GM11168 (cell line): ENCODE data around the gene REV1.

ENCODE experiments used
- in situ Hi-C: fragments of 300-500 bp; cut with MboI; formaldehyde crosslinking; loops from one replicate; pipeline ENCODE4 v1.12.0; 2022; ENCODE audit warnings: low sequenced_read_pairs; ENCODE audit not compliant: unreplicated experiment

REV1 gene

DNA sequence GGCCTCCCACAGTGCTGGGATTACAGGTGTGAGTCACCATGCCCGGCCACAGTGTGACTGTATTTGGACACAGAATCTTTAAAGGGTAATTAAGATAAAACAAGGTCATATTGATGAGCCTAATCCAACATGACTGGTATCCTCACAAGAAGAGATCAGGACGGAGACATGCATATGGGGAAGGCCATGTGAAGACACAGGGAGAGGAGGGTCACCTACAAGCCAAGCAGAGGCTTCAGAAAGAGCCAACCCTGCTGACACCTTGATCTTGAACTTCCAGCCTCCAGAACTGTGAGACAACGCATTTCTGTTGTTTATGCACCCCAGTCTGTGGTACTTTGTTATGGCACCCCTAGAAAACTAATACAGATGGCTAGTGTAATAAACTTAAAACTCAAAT, 72.4 kb downstream of the REV1 start:
- in situ Hi-C loops, result no loop called here

DNA sequence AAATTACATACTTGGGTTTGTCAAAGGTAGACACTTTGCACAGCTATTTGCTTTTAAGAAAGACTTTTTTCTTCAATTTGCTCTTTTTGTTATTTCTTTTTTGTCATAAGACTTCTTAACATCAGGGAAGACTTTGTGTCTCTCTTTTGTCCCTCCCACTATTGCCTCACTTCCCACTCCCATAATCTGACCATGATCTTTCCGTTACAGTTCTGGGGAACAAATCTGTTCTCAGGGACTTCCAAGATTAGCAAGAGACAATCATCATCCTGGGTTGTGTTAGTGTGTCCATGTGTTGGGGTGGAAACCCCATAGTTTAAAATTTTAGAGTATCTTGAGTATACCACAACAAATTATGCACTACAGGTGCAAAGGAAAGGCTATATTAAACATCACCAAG, 75.3 kb downstream of the REV1 start:
- in situ Hi-C loops, result no loop called here

DNA sequence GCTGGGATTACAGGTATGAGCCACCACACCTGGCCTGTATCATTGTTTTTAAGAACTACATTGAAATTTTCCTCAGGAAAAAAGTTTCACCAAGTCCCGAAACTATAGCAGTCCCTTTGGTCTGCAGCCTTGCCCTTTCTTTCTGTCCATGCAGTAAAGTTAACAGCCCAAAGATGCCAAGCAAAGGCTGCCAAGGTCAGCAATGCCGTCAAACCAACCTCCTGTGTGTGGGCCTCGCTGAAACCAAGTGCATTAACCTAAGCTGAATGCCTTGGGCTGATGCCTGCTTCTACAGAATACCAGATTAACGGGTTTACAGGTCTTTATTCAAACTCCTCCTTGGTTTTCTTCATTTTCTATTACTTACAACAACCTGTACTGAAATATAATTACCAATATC, 79.5 kb downstream of the REV1 start:
- in situ Hi-C loops, result no loop called here

DNA sequence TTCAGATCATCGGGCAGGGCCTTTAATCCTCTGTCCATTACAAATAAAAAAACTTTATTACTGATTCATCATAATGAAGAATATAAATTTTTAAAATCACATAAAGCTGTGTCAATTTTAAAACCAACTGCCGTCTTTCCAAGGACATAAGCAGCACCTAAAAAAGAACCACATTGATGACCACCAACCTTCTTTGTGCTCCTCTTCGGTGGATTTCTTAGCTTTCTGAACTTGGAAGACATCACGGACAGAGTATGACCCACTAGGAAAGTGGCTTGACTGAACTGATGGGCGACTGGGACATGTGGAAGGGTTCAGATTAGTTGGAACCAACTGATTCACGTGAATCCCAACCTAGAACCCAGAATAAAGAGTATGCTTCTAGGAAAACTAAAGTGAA, 83.7 kb downstream of the REV1 start:
- in situ Hi-C loops, result no loop called here

DNA sequence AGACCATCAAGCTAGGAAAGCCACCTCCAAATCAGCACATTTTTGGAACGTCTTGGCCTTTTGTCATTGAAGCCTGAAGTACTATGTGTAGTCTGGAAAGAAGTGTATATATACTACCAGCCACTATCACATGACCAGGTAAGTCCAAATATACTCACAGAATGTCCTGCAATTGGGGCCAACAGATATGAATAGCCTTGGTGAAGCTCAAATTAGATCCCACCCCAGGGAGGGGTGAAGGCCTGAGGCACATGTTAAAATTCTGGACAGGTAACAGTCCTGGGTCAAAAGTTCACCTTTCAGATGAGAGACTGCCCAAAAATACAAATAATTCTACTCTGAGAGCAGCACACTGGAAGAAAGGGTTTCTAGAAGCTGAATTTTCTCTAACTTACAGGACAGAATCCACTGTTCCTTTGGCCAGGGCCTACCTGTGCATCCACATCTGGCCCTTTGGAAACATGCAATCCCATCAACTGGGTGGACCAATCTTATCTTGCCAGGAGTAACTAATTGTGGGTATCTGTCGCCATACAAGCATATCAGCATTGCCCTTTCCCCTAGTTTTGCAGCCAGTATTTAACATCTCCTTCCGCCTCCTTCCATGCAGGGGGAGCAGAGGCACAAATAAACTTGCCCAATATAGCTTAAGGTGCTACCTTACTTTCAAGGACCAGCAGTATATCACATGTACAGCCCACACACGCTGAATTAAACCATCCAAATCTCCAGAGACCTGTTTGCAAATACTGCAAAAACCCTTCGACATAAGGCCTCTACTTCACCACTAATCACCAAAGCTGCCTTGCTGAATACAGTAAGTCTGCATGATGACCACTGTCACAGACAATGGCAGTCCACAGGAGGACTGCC, 84.8 kb downstream of the REV1 start:
- in situ Hi-C loops, result no loop called here

DNA sequence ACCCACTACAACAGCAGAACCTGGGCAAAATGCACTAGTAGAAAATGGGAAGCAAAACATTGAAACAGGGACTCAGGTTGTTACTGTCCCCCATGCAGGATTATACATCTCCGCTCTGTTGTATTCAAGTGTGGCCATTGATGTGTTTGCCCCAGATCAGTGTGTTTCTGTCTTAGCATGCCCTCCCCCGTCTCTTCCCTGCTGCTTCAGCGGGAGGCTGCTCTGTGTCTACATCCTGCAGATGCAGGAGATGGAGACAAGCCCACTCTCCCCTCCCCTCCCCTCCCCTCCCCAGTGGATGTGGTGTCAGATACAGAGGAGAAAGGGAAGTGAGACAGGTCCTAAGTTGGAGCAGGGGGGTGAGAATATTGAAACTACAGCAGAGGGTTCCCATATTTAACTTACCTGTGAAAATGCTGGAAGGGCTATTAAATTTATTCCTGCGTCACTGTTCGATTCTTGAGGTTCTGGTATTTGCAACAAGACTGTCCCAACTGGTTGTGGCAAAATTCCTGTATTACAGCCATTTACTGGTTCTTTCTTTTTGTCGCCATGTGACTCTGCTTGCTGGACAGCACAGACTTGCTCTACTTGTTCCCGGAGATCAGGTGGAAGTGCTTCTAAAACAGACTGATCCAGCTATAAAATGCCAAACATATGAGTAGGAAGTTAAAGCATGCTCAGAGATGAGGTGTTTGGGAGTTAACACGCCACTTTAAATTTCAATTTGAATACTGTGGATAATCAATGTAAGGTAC, 85.6 kb downstream of the REV1 start:
- in situ Hi-C loops, result no loop called here

DNA sequence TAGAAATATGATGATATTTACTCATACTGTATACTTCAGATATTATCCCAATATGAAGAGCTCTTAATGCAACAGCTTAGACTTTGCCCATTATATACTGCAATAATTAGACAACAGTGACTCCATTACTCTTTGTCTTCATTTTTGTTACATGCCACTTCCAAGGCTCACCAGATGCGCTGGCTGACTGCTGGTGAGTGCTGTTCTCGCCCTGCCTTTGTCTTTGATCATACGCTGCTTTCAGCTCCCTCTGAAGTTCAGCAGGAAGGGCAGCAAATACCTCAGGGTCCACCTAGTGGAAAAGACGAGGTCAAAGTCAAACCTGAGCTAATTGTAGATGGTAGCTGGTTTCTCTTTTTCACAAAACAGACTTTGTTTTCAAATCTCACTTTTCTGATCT, 86.3 kb downstream of the REV1 start:
- in situ Hi-C loops, result no loop called here

DNA sequence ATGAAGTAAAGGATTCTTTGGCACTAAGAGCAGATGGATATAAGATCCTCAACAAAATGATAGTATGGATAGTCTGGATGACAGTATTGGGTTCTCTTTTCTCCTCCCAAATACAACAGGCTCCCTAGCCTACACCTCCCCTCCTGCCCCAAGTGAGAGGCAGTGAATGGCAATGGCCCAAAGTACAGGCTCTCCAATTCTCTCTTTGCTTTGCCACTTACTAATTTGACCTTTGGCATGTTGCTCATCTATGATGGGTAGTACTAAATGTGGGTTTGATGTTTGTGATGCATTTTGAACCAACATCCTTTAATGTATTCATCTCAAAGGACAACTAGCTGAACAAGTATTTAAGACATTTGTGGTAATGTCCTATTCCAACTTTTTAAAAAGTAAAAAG, 86.7 kb downstream of the REV1 start:
- in situ Hi-C loops, result no loop called here

DNA sequence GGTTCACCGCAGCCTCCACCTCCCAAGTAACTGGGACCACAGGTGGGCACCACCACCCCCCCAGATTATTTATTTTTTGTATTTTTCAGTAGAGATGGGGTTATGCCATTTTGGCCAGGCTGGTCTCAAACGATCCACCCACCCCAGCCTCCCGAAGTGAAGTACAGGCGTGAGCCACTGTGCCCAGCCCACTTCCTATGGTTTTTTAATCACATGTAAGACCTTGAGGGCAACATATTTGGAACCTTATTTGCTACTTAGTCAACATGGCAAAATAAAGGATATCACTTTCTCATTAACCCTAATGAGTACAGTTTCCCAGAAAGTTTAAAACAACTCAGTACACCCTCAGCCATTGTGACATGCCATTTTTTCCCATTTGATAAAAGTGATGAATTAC, 88.0 kb downstream of the REV1 start:
- in situ Hi-C loops, result no loop called here

DNA sequence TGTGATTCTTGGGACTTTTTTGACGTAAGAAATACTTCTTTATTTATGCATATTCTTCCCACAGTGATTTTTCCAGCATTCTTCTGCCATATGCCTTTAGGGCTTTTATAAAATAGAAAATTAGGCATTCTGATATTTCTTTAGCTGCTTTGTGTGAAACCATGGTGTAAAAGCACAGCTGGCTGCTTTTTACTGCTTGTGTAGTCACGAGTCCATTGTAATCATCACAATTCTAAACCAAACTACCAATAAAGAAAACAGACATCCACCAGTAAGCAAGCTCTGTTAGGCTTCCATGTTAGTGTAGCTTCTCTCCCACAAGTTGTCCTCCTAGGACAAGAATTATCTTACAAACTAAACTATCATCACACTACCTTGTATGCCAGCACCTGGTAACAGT, 90.0 kb downstream of the REV1 start:
- in situ Hi-C loops, result no loop called here

DNA sequence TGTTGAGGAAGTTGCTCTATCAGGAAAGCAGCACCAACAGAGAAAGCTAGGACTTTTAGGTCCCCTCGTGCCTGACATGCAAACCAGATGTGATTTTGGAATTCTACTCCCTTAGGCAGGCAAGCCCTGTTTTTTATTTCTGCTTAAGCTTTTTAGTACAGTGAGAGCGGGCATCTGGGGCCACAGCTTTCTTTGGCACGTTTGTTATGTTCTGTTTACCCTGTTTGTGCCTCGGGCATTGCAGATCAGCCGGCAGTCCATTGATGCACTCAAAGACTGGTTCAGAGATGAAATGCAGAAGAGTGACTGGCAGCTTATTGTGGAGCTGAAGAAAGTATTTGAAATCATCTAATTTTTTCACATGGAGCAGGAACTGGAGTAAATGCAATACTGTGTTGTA, 90.8 kb downstream of the REV1 start:
- in situ Hi-C loops, result no loop called here

DNA sequence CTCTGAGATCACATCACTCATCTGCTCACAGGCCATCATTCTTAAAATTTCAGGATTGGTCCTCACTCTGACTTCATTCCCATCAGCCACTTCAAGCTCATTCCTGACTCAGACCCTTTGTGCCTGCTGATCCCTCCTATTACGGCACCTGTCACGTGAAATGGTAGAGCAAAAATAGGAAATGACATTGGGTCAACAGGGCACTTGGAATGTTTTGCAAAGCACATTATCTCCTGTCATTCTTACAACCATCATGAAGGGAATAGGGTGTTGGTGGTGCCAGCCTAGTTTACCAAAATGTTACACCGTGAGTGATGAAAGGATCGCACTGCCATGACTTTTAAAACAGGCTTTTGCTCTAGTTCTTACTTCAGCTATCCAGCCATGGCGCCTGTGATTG, 91.5 kb downstream of the REV1 start:
- in situ Hi-C loops, result no loop called here

DNA sequence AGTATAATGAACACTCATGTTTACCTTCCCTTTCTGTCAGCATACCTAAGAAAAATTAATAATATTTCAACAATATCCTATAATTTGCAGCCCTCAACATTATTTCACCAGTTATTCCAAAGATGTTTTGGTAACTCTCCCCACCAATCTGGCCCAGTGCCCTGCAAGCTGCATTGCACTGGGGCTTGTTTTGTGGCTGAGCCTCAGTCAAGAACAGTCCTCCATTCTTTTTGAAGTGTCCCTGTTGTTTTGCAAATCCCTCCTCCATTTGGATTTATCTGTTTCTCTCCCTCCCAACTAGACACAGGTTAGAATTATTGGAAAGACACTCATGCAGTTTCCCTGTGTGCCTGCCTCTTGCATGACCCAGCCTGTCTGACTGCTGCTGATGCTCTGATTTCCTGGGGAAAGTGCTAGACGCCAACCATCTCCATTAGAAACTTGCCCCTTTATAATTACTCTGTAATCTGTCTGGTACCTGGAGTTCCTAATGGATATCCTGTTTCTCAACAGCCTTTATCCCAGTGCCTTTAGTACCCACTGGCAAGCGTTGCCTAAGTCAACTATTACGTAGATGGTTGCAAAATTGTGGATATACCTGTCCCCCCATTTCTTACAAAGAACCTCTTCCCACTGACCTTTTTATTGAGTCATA, 92.4 kb downstream of the REV1 start:
- in situ Hi-C loops, result no loop called here

DNA sequence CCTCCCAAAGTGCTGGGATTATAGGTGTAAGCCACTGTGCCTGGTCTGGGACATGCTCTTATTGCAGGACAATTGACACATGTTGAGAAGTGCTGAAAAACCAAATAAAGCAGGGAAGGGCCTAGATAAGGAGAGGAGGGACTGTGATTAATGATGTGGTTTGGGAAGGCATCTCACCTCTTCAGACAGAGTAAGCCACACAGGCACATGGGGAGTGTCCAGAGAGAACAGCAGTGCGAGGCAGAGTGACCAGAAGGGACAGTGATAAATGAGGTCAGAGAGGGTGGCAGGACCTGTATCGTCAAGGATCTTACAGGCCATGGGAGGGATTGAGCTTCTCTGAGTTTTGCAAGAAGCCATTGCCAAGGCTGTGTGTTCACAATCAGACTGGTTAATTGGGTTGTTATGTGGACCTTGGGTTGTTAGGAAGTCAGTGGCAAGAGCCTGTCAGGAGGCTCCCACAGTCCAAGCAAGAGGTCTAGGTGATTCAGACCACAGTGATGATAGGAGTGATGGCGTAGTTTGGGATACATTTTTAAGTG, 94.2 kb downstream of the REV1 start:
- in situ Hi-C loops, result no loop called here

DNA sequence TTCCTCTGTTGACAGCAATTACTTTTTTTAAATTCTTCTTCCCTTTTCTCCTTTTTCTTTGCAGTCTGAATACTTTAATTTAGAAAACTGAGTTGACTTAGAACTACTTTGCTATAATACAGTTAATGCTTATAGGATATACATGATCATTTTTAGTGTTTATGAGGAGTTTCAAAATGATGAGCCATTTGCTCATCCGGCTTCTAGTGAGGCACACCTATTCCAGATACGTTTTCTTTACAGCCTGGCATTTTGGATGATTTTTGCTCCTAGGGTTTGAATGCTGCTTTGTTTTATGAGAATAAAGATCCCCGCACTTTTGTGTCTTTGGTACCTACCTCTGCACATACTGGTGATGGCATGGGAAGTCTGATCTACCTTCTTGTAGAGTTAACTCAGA, 99.9 kb downstream of the REV1 start:
- in situ Hi-C loops, result no loop called here

DNA sequence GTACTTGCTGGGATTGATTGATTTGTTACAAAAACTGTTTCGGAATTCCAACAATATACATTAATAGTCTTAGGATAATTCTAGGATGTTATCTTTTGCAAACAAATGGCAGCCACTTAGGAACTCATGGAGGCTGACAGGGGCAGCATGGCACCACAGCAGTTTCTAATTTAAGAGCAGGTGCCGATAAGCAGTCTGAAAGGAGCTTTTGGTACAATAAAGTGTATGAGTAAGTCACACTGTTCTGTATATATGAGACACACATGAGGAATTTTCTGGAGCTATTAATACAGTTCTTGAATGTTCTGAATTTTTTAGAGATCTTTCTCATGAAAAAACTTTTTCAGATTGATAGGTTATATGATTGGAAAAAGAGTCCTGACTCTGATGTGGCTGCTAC, 100.4 kb downstream of the REV1 start:
- in situ Hi-C loops, result no loop called here

DNA sequence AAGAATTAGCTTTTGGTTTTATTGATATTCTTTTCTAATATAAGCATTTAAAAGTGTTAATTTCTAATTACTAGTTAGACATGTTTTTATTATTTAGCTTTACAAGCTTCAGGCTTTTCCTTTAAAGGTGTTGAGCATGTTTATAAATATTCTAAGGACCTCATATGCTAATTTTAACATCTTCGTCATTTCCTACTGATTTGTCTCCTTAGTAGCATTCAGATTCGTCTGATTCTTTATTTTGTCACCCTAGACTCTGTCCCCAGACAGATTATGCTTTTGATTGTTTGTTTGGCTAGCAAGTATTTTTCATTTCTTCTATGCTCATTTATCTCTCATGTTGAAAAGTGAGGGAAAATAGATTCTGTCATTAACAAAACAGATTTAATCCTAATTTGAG, 100.9 kb downstream of the REV1 start:
- in situ Hi-C loops, result no loop called here

DNA sequence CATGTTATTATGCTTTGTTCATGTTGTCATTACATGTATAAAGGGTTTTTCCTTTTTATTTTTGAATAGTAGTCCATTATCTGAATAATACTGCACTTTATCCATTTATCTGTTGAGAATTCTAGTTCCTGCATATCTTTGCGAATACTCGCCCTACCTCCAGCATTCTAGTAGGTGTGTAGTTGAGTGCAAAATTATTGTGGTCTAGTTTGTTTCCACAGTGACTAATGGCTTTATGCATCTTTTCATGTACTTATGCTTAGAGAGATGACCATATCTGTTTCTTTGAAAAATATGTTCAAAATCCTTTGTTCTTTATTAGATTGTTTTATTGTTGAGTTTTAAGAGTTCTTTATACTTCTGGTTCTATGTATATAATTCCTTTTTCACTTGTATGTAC, 103.8 kb downstream of the REV1 start:
- in situ Hi-C loops, result no loop called here

DNA sequence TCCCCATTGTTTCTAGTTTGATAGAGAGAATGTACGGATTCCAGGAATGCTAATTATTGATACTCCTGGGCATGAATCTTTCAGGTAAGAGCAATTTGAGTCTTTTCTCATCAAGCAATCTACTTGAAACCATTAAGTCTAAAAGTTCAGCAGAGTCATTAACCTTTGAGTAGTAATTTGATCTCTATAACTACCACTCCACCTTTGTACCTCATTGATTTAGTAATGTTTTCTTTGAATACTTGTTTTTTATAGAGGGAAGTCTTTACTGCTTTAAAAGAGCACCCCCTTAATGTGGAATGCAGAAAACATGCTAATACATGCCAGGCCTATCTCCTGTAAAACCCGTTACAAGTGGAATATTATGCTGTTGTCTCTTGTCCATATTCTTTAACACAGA, 107.7 kb downstream of the REV1 start:
- in situ Hi-C loops, result no loop called here

DNA sequence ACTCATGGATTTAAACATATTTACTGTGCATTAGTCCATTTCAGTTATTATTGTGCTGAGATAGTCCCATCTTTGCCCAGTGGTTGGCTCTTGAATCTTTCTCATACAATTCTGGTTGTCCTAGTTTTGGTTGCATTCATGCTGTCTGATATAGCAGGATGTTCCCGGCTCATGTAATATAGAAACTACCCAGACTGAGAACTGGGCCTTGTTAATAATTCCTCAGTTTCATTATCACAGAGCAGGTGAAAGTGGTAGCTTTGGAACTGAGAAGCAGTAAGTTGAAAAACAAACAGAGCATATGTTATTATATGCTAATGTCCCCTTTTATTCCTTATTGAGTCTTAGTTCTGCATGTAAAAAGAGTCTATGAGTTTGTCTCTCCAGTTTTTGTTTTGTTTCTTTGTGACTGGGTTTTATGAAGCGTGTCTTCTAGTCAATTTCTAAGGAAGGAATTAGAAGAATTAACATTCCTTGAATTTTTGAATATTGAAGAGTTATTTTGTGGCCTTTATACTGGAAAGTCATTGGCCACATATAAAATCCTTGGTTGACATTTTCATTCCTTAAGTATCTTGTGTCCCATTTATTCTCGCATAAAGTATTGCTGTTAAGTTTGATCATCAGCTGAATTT, 109.3 kb downstream of the REV1 start:
- in situ Hi-C loops, result no loop called here

DNA sequence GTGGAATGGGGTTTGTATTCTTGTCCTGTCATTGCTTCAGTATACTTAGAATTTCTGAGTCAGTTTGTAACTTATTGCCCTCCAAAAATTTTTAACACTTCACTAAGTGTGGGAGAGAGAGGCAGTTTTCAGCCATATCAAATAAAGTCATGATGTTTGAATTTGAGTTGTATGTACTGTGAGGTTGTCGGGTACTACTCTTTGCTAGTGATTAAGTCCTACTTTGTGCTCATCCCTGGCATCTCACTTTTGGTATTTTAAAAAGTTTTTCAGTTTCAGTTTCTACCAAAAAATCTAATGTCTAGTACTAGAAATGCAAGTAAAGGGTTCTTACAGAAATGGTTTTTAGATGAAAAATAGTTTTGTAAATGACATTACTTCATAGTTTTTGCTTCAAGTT, 111.9 kb downstream of the REV1 start:
- in situ Hi-C loops, result no loop called here
